Fibroblast of skin of abdomen (primary cell): ENCODE results near the gene FAM167B.

Experiments used
- DNase-seq: peaks from one replicate; pipeline ENCODE4 v3.0.0-alpha.2; 2013

The FAM167B gene

DNA sequence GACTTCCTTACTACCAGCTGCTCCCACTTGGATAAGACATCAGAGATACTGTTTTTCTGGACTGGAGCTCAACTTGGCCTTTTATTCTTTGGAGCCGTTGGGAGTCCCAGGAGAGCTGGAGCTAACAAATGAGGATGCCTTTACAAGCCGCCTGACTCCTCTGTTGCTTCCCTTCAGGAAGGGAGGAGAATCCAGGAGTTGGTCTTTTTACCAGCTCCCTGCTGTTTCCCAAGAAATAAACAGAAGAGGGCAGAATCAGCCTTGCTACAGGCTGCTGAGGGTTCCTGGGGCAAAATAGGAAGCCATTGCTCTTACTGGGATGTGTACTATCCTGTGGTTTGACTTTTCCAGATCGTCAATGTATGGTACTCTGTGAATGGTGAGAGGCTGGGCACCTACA, 23.3 kb upstream of the FAM167B start:
- no peak for DNase-seq

- no peak for DNase-seq
These were observed 22.7 kb upstream of the FAM167B start for GRCh38 chr1:32224285-32224684.

DNA sequence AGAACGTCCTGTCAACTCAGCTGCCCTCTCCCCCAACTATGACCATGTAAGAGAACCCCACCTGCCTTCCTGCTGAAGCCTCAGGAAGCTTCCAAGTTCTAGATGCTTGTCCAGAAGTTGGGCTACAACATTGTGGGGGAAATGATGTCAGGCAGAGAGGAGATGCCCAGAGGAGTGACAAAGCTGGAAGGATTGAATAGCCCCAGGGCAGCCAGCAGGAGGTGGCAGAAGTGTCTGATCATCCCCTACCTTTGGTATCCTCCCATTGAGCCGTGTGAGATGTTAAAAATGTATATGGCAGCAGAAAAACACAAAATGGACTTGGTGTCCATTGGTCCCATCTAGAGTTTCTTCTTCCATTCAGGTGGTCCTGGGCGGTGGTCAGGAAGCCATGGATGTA, 18.3 kb upstream of the FAM167B start:
- no peak for DNase-seq

GRCh38 chr1:32231843-32232432, 15.1 kb upstream of the FAM167B start:
- no peak for DNase-seq

- no peak for DNase-seq
These were observed 14.3 kb upstream of the FAM167B start for GRCh38 chr1:32232558-32233304.

GRCh38 chr1:32234792-32235191, 12.2 kb upstream of the FAM167B start:
- DNase-seq: no peak

DNA sequence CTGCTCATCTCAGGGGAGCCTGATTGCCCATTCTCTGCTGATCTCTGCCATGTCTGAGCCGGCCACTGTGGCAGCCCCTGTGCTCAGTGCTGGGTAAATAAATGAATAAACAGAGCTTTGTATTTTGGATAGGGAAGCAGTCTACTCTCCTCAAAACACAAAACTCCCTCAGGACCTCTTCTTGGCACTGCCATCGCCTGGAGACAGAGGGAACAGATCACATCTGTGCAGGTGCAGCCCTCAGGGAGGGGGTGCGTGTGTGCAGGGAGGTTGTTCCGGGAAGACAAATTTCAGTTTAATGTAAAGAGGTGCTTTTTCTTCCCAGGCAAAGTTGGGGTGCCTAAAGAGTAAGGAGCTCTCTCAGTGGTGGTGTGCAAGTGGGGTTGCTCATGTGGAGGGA, 7.7 kb upstream of the FAM167B start:
- DNase-seq: no peak

GRCh38 chr1:32239790-32240139, 7.3 kb upstream of the FAM167B start:
- DNase-seq: no peak

DNA sequence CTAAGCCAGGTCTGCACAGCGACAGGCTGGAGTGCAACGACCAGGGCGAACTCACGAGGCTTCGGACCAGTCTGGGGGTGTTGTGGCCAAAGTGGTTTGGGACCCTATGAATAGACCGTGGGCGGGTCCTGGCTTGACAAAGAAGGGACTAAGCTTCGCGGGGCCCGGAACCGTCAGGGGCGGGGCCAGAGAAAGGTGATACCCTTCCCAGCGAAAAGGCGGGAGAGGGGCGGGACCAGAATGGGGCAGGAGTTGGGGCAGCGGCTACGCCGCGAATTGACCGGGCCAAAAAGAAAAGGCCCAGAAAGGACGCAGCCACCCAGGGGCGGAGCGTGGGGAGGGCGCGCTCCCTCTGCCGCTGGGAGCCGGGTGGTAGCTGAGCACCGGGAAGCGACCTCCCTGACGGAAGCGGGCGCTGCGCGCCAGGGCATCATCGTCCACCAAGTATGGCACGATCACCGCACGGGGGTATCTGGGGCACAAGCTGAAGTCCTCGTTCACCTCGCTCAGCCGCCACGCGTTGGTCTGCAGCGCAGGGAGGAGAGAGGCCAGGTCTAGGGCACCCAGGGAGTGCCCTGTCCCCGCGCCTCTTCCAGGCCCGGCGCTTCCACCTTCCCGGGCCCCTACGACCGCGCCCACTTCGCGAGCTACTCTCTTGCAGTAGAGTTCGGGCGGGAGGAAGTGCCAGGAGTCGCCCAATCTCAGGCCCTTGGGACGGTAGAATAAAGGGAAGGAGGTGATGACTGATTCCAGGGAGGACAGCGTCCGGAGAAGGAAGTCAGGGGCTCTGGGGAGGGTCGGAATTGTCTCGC, 6.7 kb upstream of the FAM167B start:
- DNase-seq: peak; percentile 36

- DNase-seq: peak; percentile 27
These were observed 5.8 kb upstream of the FAM167B start for GRCh38 chr1:32241001-32241763.

DNA sequence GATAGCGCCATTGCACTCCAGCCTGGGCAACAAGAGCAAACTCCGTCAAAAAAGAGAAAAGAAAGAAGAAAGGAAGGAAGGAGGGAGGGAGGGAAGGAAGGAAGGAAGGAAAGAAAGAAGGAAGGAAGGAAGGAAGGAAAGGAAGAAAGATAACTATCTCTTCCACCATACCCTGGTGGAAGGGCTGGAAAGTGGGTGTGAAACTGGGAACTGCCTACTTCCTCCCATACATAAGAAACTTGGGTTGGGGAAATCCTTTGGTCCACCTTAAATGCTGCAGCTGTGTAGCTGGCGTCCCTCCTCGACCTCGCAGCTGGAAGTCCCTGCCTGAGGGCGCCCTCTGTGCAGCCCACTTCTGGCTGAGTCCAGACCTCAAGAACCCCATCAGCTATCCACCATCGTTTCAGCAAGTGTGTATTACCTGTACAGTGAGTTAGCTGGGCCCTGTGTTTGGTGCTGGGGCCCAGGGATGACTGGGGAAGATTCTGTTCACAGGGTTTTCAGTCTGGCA, 4.6 kb upstream of the FAM167B start:
- DNase-seq: no peak

DNA sequence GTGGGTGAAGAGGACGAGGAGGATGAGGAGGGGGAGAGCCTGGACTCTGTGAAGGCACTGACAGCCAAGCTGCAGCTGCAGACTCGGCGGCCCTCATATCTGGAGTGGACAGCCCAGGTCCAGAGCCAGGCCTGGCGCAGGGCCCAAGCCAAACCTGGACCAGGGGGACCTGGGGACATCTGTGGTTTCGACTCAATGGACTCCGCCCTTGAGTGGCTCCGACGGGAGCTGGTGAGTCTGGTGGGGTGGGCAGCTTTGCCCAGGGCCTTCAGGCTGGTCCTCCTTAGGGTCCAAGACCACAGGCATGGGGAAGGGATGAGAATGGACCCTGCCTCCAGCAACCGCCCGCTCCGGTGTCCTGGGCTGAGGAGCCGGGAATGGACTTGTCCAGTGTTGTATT, 430 bp downstream of the FAM167B start:
- no peak for DNase-seq

DNA sequence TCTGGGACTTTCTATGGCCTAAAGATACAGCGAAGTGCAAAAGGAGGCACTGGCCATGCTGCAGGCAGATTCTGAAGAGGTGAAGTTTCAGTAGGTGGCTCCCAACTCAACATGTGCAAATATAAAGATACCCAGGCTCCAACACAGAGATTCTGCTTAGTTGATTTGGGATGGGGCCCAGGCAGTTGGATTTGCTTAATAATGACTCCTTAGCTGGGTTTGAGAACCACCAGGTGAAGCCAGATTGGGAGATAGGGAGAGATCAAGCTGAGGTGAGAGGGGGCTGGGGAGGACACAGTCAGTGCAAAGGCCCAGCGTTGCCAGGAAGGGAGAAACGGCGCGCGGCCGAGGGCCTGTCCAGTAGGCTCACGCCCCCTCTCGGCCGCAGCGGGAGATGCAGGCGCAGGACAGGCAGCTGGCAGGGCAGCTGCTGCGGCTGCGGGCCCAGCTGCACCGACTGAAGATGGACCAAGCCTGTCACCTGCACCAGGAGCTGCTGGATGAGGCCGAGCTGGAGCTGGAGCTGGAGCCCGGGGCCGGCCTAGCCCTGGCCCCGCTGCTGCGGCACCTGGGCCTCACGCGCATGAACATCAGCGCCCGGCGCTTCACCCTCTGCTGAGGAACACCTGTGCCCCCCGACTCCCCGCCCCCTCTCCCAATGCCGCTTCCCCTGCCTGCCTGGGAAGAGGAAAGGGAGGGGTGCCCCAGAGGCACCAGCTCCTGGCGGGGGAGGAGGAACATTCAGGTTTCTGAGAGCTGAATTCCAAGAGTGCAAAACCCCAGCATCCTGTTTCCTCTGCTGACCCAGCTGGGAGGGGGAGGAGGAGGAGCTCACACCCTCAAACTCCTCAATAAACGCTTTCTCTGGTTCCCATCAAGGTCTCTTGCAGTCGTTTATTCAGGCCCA, 1.2 kb downstream of the FAM167B start:
- peak; percentile 56 for DNase-seq

DNA sequence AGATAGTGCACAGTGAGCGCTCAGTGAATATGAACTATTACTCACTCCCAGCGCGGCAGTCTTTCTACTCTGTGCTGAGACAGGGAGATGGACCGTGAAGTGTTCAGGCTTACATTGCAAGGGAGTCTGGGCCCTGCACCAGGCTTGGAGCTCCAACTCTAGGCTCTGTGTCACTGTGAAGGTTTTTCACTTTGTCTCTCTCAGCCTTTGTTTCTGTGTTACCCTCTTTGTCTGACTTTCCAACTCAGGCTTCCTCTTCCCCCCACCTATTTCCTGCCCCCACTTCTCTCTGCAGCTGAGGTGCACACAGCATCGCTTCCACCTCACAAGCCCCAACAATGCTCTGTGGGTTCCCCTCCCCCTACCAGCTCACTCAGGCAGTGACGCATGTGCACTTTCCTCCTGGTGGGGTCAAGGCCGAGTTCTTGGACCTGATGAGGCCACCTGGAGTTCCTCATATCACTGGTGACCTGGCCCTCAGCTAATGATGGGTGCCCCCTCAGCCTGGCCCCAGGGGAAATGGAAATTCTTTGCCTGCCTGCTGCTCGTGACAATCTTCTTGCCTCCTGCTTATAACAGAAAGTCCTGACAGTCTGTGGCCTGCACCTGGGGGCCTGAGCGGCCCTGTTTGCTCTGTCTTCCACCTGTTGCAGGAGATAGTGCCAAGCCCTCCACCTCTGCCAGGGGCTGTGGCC, 3.0 kb downstream of the FAM167B start:
- DNase-seq: no peak

DNA sequence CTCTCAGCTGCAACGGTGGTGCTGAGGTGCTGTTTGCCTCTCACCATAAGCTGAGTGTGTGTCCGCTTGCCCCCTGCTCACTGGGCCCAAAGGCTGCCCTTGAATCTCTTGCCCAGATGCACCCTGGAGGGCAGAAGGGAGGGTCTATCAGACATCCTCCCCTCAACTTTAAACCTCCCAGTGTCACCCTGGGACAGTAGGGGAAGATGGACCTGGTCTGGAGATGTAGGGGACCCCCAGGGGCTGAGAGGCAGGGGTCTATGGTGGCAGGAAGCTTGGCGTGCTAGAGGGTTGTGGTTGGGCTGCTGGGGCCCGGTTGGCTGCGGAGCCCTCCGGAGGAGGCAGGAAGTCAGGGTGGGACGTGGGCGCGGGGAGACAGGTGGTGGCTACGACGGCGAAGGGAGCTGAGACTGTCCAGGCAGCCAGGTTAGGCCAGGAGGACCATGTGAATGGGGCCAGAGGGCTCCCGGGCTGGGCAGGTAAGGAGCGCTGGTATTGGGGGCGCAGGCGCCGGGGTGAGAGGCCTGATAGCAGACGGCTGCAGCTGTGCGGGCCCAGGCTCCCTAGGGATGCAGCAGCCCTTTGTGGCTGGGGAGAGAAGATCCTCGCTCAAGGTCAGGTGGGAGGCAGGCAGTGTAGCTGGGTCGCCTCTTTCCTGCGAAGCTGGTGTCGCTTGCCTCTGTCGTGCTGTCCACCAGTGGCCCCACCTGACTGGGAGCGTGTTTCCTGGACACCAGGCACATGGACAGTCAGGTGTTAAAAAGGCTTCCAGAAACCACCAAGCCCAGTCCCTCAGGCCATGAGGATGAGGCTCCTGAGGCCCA, 4.1 kb downstream of the FAM167B start, which contains the start of gene LCK:
TSS of gene LCK (plus strand) at position 373 of the 824 bp plus-strand sequence. CDS start 23,065 bp downstream, outside the sequence.
- no peak for DNase-seq

DNA sequence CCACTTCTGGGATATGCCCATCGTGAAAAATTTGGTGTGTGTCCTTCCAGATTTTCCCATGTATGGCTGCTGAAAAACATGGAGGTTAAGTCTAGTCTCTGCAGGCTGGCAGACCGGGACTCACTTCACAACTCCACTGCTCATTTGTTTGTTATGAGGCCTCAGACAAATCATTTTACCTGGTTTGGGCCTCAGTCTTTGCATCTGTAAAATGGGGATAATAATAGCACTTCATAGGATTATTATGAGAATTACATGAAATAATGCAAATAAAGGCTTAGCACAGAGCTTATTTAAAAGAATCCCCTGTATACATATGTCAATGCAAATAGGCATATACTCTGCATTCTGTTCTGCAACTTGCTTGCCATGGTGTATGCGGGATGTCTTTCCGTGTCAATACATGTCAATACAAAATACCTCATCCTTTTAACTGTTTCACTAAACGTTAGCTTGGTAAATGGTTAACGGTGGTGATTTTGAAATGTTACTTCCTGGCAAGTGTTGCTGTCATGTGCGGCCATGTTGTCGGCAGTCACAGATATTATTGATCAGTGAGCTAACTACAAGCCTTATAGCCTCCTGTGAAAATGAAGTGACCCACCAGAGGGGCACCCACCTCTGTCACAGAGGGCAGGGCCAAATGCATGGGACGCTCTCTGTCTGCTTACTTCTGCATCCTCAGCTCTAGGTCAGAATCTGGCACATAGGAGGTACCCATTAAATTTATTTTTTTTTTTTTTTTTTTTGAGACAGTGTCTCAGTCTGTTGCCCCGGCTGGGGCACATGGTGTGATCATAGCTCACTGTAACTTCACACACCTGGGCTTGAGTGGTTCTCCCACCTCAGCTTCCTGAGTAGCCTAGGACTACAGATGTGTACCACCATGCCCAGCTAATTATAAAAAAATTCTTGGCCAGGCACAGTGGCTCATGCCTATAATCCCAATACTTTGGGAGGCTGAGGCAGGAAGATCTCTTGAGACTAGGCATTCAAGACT, 8.3 kb downstream of the FAM167B start:
- DNase-seq: no peak

DNA sequence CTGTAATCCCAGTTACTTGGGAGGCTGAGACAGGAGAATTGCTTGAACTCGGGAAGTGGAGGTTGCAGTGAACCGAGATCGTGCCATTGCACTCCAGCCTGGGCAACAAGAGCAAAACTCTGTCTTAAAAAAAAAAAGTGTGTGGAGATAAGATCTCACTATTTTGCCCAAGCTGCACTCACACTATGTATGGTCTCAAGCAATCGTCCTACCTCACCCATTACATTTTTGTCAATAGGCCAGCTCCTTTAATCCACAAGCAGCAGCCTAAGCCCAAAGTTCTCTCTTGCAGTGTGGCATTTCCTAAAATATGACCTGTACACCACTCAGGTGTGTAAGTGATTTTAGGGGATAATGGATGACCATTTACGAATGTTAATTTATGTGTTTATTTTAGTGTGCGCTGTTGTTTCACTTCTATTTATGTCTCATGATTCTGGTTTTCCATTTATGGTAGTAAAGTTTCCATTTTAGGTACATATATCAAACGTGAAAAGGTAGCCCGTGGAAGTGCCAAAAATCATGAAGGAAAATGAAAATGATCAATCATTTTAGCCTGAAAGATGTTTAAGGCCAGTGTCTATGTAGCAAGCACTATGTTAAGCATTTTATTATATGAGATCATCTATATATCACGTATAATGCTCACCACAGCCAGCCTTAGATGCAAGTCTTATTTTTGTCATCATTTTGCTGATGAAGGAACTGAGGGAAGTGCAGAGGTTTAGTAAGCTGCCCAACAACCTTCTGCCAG, 9.6 kb downstream of the FAM167B start:
- DNase-seq: no peak

GRCh38 chr1:32257227-32257508, 10.1 kb downstream of the FAM167B start:
- DNase-seq: no peak
